Calu3 (cell line): ENCODE results near the gene SHC2. TPM values are rescaled to one million over a fixed set of nuclear protein-coding genes. Genes with fewer than 3 reads are reported as not detected.
"Not testable (repeated sequence)": the region's sequence is repeated elsewhere in the genome, so short reads cannot be mapped to it uniquely, and the experiment has no call there.

Experiments
- BruUV-seq: library from RNA; stranded (reverse); fragments of 400-500 nt; replicated peaks from 2 replicates; lab custom pipeline; 2021; lab: Mats Ljungman, UMichigan
- CTCF ChIA-PET: fragments of 300-600 bp; sonication (Branson Sonifier 250); formaldehyde crosslinking; loops from one replicate; lab custom pipeline; 2022; ENCODE audit warnings: antibody characterized with exemption; lab: Charles Lee
- DNase-seq: peaks from one replicate; pipeline ENCODE4 v3.0.0; 2022
- H3K27ac Mint-ChIP-seq: one replicate; pipeline ENCODE4 v1.8.0; 2022; ENCODE audit warnings: mixed read lengths; ENCODE audit not compliant: unreplicated experiment
- H3K27me3 Mint-ChIP-seq: one replicate; pipeline ENCODE4 v1.8.0; 2022; ENCODE audit warnings: mixed read lengths; ENCODE audit not compliant: unreplicated experiment
- H3K36me3 Mint-ChIP-seq: one replicate; pipeline ENCODE4 v1.8.0; 2022; ENCODE audit warnings: mild to moderate bottlenecking, moderate library complexity, mixed read lengths; ENCODE audit not compliant: insufficient read depth, unreplicated experiment
- H3K4me1 Mint-ChIP-seq: one replicate; pipeline ENCODE4 v1.8.0; 2022; ENCODE audit warnings: mild to moderate bottlenecking, low read depth, mixed read lengths; ENCODE audit not compliant: unreplicated experiment
- H3K4me3 Mint-ChIP-seq: one replicate; pipeline ENCODE4 v1.8.0; 2022; ENCODE audit warnings: mild to moderate bottlenecking, low read depth, moderate library complexity, mixed read lengths; ENCODE audit not compliant: unreplicated experiment
- H3K9me3 Mint-ChIP-seq: one replicate; pipeline ENCODE4 v1.8.0; 2022; ENCODE audit warnings: low read depth, mixed read lengths; ENCODE audit not compliant: unreplicated experiment
- CTCF ChIP-seq: fragments of 200-600 bp; IDR thresholded peaks from one replicate; pipeline ENCODE4 v1.8.0; 2022; ENCODE audit warnings: antibody characterized with exemption; ENCODE audit not compliant: unreplicated experiment
- intact Hi-C: fragments of 100-400 bp; cut with micrococcal nuclease; formaldehyde crosslinking; loops from one replicate; pipeline ENCODE4 v1.10.0; 2022; ENCODE audit not compliant: unreplicated experiment
- total RNA-seq: library from RNA; stranded (reverse); gene quantifications from 2 replicates; pipeline ENCODE4 v1.2.3, GENCODE V29; 2022

Gene SHC2
- total RNA-seq, 1 experiment from 2014 or later = 8.4 TPM

- H3K36me3 Mint-ChIP-seq = peaks cover 5% of the 10 kb centered on the region
- no peak overlapping the region for H3K4me3 Mint-ChIP-seq
- peaks cover 7% of the 10 kb centered on the region for H3K9me3 Mint-ChIP-seq
- no peaks in the 10 kb centered on the region for H3K4me1 Mint-ChIP-seq
- intact Hi-C loops = no loop called here
- CTCF ChIA-PET = no interaction called here
- no peaks in the 10 kb centered on the region for H3K27me3 Mint-ChIP-seq
- BruUV-seq = no TSS peak
- H3K27ac Mint-ChIP-seq = no peak overlapping the region
- DNase-seq = no peak
- no peak for TF ChIP-seq CTCF
These were observed 33.9 kb downstream of the SHC2 start for GRCh38 chr19:426725-427445.

GRCh38 chr19:425056-425455 is 35.8 kb downstream of the SHC2 start:
- H3K9me3 Mint-ChIP-seq = peaks cover 2% of the 10 kb centered on the region
- DNase-seq = no peak
- intact Hi-C loops = no loop called here
- no TSS peak for BruUV-seq
- H3K4me3 Mint-ChIP-seq = no peak overlapping the region
- no peaks in the 10 kb centered on the region for H3K27me3 Mint-ChIP-seq
- no peak for TF ChIP-seq CTCF
- no peak overlapping the region for H3K27ac Mint-ChIP-seq
- no peaks in the 10 kb centered on the region for H3K36me3 Mint-ChIP-seq
- no peaks in the 10 kb centered on the region for H3K4me1 Mint-ChIP-seq
- CTCF ChIA-PET = no interaction called here

GRCh38 chr19:424546-424945 is 36.3 kb downstream of the SHC2 start:
- TF ChIP-seq CTCF = no peak
- Mint-ChIP-seq H3K4me1 (no peaks in the 10 kb centered on the region), H3K4me3 (no peak overlapping the region), H3K27me3 (no peaks in the 10 kb centered on the region), H3K27ac (no peak overlapping the region), H3K9me3 (peaks cover 2% of the 10 kb centered on the region), H3K36me3 (no peaks in the 10 kb centered on the region)
- CTCF ChIA-PET = no interaction called here
- BruUV-seq = no TSS peak
- DNase-seq = no peak
- intact Hi-C loops = no loop called here

- no peaks in the 10 kb centered on the region for H3K36me3 Mint-ChIP-seq
- CTCF ChIA-PET = no interaction called here
- intact Hi-C loops = no loop called here
These were observed 37.0 kb downstream of the SHC2 start for GRCh38 chr19:423691-424466.

GRCh38 chr19:422917-423226 is 38.0 kb downstream of the SHC2 start:
- BruUV-seq, DNase-seq, intact Hi-C loops, H3K9me3 Mint-ChIP-seq, CTCF ChIA-PET, H3K27ac Mint-ChIP-seq, H3K36me3 Mint-ChIP-seq, H3K4me3 Mint-ChIP-seq, H3K27me3 Mint-ChIP-seq, H3K4me1 Mint-ChIP-seq: not testable (repeated sequence)

More at GRCh38 chr19:423691-424466, 37.0 kb downstream of the SHC2 start:
- no peaks in the 10 kb centered on the region for H3K27me3 Mint-ChIP-seq
- no peak overlapping the region for H3K27ac Mint-ChIP-seq
- no peak for DNase-seq
- TF ChIP-seq CTCF = no peak
- no TSS peak for BruUV-seq
- no peaks in the 10 kb centered on the region for H3K4me1 Mint-ChIP-seq
- H3K9me3 Mint-ChIP-seq = peaks cover 2% of the 10 kb centered on the region
- no peak overlapping the region for H3K4me3 Mint-ChIP-seq
